Retinal pigment epithelial cell (primary cell): ENCODE measurements around the gene MDH1.

Experiments
- DNase-seq: peaks from one replicate; pipeline ENCODE4 v3.0.0-alpha.2; 2010; ENCODE audit warnings: low read depth
- H3K4me3 ChIP-seq: 2 replicates; pipeline ENCODE4 v1.5.1; 2011; ENCODE audit warnings: mild to moderate bottlenecking, low read length, control low read depth, moderate library complexity
- TF ChIP-seq, protein P1 (sequence below): conservative IDR thresholded peaks from 2 replicates; pipeline ENCODE4 v1.5.1; 2011; ENCODE audit warnings: low read depth, low read length, control low read depth, inconsistent platforms

Gene MDH1

GRCh38 chr2:63651861-63652651 is 63.3 kb downstream of the MDH1 start:
- no peak overlapping the region for H3K4me3 ChIP-seq
- TF ChIP-seq, protein P1, sequence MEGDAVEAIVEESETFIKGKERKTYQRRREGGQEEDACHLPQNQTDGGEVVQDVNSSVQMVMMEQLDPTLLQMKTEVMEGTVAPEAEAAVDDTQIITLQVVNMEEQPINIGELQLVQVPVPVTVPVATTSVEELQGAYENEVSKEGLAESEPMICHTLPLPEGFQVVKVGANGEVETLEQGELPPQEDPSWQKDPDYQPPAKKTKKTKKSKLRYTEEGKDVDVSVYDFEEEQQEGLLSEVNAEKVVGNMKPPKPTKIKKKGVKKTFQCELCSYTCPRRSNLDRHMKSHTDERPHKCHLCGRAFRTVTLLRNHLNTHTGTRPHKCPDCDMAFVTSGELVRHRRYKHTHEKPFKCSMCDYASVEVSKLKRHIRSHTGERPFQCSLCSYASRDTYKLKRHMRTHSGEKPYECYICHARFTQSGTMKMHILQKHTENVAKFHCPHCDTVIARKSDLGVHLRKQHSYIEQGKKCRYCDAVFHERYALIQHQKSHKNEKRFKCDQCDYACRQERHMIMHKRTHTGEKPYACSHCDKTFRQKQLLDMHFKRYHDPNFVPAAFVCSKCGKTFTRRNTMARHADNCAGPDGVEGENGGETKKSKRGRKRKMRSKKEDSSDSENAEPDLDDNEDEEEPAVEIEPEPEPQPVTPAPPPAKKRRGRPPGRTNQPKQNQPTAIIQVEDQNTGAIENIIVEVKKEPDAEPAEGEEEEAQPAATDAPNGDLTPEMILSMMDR: no peak
- no peak for DNase-seq

DNA sequence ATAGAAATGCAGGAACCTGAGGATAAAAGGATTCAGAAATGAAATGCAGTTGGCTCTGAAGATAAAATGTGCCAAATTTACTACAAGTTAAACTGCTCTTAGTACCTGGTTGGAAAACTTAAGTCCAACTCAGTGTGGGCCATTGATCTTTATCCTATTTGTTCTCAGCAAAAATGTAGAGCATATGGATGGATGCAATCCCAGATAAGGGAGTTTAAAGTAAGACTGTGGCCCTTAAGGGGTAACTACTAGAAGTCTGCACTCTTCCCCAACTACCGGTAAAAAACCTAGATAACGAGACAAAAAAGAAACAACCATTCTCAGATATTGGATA is 63.9 kb downstream of the MDH1 start:
- TF ChIP-seq, protein P1: no peak
- no peak overlapping the region for H3K4me3 ChIP-seq
- no peak for DNase-seq

DNA sequence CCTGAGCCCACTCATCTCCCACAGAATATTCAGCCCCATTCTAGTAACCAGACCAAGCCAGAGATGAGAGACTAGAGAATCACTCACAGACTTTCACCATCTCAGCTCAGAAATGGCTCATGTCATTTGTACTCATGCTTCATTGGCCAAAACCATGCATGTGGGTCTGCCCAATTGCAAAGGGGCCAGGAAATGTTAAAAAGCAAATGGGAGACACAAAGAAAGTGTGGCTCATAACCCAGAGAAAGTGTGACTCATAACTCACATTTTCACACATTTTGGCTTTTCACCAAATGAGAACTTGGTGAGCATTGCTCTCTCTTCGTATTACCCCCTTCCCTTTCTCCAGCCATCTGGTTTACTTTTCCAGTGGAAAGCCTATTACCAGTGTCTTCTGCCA is 66.2 kb downstream of the MDH1 start:
- TF ChIP-seq, protein P1: no peak
- no peak for DNase-seq
- H3K4me3 ChIP-seq: no peak overlapping the region
